ENCODE measurements around the gene DRGX.

The DRGX gene

DNA sequence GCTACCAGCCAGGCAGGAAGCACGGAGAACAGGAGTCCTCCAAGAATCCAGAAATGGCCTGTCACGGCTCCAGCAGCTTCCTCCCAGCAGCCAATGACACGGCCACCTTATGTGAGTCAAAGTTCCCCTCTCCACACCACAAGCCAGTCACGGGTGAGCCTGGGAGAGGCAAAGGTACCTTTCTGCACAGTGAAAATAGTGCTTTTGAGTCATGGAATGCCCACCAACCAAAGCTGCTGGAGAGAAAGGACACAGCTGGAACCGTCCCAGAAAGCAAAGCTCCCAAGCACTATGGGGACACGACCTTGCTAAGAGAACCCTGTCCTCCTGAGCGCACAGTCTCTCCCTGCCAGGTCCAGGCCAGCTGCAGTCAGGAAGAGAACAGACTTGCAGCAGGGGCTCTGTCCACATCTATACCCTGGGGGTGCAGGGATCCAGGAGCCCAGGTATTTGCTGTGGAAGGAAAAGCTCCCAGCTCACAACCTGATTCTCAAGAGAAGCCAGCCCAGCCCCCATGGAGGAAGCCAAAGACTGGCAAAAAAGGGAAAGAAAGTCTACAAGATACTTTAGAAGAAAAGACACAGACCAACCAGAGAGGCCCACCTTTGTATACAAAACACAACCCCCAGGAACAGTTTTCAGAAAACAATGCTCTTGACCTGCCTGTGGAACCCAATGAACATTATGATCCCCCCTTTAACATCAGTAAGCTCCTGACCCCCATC is 72.6 kb downstream of the DRGX start:
- no peak for DNase-seq (ENCODE audit: extremely low read depth in 1 of 2, low read depth in 1 of 2)

DNA sequence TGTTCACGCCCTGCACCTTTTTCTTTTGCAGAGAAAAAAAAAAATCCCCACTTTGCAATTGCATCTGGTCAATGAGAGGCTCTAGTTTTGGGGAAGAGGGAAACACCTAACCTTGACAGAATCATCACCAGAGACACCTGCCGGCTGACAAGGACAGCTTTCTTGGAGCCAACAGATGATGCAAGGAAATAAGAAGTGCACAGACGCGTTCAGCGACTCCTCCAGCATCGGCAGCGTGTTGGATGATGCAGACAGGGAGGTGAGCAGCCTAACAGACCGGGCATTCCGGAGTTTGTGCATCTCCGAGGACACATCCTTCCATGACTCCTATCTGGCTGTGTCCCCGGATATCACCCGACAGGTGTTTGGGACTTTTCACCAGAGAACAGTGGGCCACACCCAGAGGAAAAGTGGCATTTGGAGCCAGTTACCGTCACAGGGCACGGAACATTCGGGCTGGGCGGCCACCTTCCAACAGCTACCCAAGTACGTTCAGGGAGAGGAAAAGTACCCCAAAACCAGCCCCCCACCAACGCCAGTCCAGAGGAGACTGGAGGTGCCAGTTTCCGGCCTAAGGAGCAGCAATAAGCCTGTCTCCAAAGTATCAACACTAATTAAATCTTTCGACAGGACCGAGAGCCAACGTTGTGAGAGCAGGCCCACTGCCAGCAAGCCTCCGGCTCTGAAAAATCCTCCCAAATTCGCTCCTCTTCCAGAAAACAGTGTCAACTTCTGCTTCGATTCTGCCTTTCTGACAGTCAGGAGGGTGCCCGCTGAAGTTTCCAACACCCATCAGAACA is 73.3 kb downstream of the DRGX start:
- DNase-seq (ENCODE audit: extremely low read depth in 1 of 2, low read depth in 1 of 2) = no peak

- DNase-seq (ENCODE audit: extremely low read depth in 1 of 2, low read depth in 1 of 2) = no peak
Measured at GRCh38 chr10:49321021-49321420, 74.9 kb downstream of the DRGX start.

- DNase-seq (ENCODE audit: extremely low read depth in 1 of 2, low read depth in 1 of 2) = no peak
Measured at GRCh38 chr10:49320191-49320590, 75.7 kb downstream of the DRGX start.

GRCh38 chr10:49319206-49319605 is 76.7 kb downstream of the DRGX start:
- DNase-seq (ENCODE audit: extremely low read depth in 1 of 2, low read depth in 1 of 2) = no peak

- DNase-seq (ENCODE audit: extremely low read depth in 1 of 2, low read depth in 1 of 2) = no peak
Measured at GRCh38 chr10:49318755-49319154, 77.1 kb downstream of the DRGX start.

- DNase-seq (ENCODE audit: extremely low read depth in 1 of 2, low read depth in 1 of 2) = no peak
Measured at GRCh38 chr10:49318028-49318427, 77.9 kb downstream of the DRGX start.

DNA sequence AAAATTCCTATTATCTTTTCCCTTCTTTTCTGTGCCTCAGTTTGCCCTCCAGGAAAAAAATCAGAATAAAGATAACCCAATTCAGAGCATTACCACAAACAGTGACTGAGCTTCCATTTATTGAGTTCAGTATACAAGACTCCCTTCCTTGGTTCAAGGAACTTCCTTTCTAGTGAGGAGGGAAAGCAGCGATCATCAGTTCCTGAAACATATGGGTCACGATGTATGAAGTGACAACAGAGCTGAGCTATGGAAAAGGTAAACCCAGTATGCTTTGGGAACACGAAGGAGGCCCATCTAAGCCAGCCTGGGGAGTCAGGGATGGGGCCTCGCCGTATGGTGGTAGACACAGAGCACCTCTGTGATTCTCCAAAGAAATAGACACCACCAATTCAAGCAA is 81.1 kb downstream of the DRGX start:
- no peak for DNase-seq (ENCODE audit: extremely low read depth in 1 of 2, low read depth in 1 of 2)
